NCI-H2227 (cell line): ENCODE results near the gene TARS3.
"Not testable (repeated sequence)": the region's sequence is repeated elsewhere in the genome, so short reads cannot be mapped to it uniquely, and the experiment has no call there.

ENCODE experiments used
- DNase-seq: peaks from one replicate; lab custom pipeline; 2025; ENCODE audit not compliant: unreplicated experiment; lab: John Stamatoyannopoulos, UW

Gene TARS3

DNA sequence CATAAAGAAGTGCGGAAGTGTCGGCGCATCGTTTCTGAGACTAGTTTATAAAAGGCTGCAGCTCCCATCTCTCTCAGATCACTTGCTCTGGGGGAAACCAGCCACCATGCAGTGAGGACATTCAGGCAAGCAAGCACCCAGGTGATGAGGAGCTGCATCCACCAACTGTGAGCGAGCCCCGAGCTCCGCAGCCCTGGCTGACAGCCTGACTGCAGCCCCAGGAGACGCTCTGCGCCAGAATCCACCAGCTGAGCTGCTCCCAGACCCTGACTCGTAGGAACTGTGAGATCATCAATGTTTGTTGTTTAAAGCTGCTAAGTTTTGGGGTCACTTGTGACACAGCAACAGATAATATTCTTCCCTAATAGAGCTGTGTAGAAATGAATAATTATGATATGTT is 67.1 kb downstream of the TARS3 start:
- no peak for DNase-seq

DNA sequence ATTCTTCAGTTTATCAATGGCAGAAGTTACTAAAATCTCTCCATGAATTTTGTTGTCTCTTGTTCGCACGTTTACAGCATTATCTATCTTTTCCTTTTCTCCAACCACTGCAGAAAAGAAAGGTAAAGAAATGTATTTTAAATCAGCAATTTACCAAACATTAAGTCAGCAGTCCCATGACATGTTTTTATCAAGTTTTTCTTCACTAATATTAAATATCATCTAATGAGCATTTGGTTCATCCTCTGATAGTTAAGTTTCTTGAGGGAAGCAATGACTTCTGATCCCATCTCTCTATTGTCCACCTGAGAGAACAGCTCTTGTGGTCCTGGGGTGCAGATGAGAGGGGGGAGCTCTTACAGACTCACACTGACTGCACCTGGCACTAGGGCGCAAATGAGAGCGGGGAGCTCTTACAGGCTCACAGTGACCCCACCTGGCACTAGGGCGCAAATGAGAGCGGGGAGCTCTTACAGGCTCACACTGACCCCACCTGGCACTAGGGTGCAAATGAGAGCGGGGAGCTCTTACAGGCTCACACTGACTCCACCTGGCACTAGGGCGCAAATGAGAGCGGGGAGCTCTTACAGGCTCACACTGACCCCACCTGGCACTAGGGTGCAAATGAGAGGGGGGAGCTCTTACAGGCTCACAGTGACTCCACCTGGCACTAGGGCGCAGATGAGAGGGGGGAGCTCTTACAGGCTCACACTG is 69.5 kb downstream of the TARS3 start:
- not testable (repeated sequence) for DNase-seq

DNA sequence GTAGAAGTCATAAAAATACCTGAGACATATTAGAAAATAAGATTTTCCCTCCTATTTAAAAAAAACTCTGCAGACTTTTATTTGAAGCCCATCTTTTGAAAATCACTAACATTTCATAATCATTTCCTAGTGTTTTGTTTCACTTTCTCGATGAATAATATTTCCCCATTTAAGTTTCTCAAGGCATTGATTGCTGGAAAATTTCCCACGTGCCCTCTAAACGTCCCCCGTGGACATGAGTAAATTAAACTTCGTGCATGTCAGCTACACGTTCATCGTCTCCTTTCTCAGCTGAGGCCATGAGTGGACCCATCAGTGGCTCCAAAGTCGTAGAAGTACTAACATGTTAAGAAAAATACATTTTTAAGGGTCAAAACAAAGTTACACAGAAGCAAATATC is 70.1 kb downstream of the TARS3 start:
- no peak for DNase-seq

DNA sequence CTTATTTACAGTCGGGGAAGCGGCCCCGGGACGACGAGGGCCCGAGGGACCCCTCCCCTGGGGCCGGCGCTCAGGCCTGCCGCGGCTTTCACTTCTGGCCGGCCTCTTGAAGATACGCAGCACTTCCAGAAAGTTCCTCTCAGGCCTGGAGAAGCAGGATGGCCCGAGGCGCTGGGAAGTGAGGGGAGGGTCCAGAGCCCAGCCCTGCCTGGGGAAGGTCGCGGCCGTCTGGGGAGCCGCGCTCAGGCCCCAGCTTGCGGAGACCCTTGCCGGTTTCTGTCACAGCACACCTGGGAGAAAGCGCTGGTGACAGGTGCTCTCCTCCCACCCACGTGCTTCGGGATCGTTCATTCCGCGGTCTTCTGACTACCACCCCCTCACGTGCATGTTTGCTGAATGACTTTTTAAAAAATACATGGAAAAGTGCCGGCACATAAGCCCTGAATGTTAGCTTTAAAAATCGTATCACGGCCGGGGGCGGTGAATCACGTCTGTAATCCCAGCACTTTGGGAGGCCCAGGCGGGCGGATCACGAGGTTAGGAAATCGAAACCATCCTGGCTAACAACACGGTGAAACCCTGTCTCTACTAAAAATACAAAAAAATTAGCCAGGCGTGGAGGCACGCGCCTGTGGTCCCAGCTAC is 71.4 kb downstream of the TARS3 start:
- no peak for DNase-seq

DNA sequence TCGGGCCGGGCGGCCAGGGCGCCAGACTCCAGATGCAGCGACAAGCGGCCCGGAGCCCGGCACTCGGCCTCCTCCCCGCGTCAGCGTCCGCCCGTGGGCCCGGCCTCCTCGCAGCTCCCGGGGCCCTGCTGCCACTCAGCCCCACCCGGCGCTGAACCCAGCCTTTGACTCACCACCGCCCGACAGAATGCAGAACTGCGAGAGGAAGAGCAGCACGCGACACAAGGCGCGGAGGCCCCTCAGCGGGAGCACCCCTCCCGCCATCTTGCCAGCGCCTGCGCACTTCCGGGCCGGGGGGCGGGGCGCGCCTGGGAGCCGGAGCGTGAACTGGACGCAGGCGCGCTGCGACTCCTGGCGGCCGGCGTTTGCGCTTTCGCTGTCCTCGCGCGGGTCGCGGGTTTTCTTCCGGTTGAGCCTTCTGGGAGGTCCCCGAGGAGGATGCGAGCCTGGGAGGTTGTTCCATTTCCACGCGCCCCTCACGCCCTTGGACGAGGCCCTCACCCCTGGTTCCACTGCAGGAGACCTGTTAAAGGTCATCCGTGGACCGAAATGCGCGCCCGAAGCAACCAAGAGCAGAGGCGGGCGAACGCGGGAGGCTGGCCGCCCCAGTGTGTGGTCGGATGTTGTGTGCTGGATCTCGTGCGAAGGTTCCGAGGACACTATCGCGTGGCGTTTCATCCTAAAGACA is 72.0 kb downstream of the TARS3 start, which contains the start of gene TM2D3:
Gene TM2D3, minus strand, starts transcription at position 284 of the 688 bp plus-strand sequence. Its CDS starts 20 bp downstream, at position 264.
- peak; percentile 93 for DNase-seq

DNA sequence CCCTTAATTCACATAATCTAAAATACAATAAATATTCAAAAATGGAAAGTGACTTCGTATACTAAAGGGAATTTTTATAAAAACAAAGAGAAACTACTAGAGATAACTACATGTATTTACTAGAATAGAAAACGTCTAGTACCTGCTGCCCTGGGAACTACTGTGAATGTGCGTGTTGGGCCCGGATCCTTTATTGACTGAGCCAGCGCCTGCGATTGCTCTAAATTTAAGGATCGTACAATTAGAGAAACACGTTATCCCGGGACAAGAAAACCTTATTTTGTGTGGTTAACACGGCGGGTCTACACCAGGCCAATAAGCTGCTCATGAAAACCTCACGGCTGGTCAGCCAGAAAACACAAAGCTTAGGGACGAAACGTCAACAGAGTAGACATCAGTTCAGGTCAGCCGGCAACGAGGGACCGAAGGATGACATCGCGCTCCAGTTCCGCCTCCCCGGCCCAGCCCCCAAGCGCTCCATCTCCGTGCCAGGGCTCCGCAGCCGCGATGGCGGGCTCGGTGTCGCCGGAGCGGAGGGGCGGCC is 72.6 kb downstream of the TARS3 start:
- peak; percentile 41 for DNase-seq

DNA sequence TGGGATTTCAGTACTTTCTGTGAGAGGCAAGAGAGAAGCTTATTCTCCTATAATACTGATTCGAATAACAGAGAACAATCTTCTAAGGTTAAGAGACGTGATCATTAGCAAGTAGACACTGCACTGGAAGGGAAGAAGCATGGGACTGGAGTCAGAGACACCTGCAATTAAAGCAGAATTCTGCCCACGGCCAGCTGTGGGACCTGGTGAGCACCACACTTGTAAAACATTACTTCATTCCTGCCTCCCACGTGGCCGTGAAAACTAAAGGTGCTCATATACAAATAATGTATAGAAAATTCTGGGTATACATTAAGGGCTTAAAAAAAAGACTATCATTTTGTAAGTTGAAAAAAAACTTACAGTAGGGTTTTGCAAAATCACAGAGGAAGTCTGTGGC is 74.1 kb downstream of the TARS3 start:
- DNase-seq = no peak

DNA sequence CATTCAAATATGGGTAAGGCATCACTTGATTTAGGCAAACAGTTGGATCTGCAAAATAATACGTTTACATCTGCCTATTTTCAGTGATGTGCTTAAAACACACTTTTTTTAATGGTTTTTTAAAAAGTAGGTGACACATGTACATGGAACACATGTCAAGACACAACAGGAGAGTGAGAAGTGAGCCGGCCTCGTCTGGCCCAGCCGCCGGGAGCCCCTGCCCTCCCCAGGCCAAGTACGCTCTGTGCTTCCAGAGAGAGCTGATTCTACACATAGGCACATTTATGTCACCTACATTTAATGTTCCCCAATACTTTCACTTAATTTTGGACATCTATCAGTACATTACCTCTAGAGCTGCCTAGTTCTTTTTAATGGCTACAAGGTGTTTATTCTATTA is 75.9 kb downstream of the TARS3 start:
- no peak for DNase-seq

DNA sequence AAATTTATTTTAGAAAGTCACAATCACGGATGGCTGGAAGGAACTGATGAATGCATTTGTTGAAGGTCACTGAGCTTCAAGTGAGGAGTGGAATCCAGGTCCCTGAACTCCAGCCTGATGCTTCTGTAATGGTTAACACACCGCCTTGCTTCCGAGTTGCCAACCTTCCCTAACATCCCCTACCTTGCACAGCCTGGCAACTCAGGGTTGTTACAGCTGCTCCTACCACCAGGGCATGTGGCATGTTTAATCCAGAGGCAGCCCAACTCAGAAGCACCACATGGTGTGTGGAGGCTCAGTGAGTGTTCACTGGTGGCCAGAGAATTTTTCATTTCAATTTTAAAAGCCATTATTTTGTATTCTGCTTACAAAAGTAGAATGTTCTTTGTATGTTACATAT is 77.0 kb downstream of the TARS3 start:
- DNase-seq = no peak

DNA sequence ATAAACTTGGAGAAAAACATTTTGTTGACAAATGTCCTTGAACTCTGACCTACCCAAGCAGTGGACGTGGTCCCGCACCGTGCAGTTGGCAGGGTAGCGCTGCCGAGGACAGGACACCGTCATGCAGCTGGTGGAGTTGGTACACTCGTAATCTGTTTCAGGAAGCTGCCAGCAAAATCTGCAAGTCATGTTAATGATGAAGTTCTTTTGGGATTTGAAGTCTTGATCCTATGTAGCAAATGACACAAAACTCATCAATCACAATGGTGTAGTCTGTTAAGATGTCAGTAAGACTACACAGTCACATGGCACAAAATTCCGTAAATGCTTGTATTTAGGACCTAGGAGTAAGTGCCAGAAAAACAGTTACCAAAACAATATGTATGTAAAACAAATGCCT is 77.6 kb downstream of the TARS3 start:
- no peak for DNase-seq

DNA sequence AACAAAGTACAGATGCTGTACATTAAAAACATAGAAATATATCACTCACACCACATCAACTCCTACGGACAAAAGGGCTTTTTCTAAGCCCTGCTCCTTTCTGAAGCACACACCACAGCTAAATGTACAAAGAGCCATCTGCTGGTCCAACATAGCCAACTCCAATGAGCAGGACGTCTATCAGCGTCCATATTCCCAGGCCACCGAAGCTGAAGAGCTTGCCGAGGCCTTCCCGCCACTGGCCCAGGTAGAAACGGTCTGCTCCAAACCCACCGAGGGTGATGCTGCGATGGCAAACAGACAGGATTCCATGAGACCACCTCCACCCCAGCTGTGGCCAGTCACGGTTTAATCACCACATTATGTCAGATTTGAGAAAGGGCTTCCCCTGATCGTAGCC is 81.9 kb downstream of the TARS3 start:
- DNase-seq = no peak

DNA sequence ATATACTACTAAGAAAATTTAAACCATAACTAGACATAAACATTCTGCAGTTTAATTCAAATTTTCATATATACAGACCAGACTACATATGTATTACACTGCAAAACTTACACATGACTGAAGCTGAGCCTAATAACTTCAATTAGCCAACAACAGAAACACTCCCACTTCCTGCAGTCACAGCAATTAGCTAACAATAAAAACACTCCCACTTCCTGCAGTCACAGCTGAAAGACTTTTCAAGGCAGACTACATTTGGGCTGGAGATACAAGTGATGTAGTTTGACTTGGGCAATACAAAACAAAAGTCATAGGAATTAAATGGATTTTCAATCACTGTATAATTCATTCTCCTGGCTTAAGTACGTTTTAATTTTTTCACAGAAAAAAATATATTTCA is 82.4 kb downstream of the TARS3 start:
- no peak for DNase-seq

DNA sequence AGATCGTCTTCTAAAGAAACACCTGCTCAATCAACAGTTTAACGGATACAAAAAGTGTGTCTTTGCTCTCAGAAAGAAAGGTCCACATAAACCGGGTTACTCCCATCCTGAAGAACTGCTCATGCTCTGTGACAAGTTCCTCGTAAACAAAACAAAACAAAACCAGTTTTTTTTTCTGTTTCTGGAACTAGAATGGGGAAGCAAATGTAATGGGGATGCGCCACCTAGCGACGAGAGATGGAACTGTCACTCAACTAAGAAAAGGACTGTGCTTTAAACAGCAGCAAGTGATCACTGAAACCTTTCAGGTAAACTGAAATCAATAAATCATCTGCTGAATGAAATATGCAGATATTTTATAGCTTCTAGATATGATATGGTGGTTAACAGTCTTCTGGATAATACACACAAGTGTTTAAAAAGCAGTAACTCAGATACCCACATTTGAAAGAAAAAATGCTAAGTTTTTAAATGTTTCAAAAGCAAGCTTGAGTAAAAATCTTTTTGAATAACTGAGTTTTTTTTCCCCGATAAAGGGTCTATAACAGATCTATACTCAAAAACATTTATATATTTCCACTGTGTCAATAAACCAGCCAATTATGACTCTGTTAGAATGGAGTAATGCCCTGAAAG is 83.0 kb downstream of the TARS3 start:
- peak; percentile 69 for DNase-seq

DNA sequence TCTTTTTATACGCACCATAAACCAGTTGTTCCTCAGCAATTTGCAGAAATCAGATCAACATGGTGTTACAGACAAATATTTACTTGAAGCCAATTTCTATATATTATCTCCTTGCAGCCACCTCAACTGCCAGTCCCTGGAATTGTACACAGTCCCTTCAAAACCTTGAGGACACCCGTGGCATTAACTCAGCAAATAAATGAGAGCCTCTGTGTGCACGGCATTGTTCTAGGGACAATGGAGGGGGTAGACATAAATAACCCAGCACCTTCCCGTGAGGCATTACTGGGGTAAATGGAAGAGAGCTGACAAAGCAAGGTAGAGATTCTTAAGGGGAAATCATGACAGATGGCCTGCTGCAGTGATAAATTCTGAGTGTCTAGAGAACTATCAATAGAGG is 84.6 kb downstream of the TARS3 start:
- no peak for DNase-seq

DNA sequence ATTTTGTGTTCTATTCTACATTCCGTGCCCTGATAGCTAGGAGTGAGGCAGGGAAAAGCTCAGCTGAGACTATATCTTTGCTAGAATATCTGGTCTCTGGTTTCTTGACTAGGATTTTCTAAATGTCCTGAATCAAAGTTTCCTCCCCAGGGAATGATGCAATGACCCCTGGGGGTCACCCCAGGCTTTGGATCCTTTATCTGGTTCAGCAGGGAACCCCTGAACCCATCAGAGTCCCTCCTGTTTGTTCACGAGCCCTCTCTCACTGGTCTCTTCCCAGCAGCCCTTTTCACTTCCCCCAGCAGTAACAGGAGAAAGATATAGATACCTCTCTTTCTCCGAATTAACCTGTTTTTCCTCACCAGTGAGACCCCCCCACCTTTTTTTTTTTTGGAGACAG is 86.4 kb downstream of the TARS3 start:
- DNase-seq = no peak

DNA sequence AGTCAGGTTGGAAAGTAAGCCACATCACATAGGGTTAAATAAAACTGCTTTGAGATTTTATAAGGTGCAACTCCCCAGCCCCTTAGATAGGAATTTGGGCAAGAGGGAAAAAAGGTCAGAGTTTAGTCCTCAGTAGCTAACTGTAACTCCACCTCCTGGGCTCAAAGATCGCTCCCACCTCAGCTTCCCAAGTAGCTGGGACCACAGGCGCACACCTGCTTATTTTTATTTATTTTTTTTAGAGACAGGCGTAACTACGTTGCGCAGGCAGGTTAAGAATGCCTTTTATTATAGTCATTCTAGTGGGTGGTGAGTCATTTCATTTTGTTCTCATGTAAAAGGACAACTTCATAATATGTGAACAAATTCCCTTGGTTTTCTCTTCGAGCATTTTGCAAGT is 86.8 kb downstream of the TARS3 start:
- DNase-seq = no peak

DNA sequence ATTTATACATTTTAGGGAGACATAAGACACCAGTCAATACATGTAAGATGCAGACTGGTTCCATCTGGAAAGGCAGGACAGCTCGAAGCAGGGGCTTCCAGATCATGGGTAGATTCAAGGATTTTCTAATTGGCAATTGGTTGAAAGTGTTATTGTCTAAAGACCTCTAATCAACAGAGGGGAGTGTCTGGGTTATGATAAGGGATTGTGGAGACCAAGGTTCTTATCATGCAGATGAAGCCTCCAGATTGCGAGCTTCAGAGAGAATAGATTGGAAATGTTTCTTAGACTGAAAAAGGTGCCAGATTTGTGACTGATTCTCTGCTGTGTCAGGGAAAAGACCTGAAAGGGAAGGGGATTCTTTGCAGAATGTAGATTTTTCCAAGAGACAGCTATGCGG is 87.2 kb downstream of the TARS3 start:
- no peak for DNase-seq

DNA sequence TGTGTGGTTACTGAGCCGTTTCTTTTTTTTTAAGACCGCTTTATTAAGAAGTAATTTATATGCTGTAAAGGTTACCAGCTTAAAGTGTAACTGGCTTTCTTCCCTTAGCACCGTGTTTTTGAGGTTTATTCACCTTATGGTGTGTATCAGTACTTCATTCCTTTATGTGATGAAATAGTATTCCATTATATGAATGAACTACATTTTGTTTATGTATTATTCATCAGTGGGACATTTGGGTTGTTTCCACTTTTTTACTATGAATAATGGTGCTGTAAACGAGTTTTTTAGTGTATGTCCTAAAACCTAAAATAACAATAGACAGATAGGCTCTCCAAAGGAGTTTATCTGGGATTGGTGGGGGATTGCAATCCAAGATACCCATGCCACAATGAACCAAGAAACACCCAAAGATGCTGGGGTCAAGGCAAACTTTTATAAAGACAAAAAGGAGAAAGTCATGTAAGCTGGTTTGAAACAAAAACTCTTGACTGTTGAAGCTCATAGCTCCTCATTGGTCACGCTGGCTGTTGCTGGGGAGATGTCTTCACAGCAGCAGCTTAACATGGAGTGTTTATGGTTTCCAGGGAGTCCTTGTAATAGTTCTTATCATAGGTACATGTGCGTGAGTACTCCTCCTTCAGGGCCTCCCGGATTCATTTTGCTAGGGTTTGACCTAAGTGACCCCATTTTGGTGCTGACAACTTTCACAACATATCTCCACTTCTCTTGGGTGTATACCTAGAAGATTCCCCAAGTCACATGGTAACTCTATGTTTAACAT is 88.1 kb downstream of the TARS3 start:
- DNase-seq = no peak

DNA sequence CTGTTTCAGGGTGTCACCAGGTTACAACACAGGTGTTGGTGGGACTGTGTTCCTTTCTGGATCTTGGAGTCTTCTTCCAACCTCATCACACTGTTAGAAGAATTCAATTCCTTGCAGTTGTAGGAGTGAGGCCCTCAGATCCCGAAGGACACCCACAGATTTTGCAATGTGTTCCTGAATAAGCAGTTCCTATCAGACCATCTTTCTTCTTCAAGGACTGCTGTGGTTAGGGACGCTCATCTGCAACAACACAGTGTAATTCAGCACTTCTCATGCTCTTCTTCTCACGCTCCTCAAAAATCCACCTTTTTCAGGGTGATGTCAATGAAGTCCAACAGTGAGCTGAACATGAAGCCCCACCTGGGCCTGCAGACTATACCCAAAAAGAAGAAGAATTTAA is 90.9 kb downstream of the TARS3 start:
- no peak for DNase-seq

DNA sequence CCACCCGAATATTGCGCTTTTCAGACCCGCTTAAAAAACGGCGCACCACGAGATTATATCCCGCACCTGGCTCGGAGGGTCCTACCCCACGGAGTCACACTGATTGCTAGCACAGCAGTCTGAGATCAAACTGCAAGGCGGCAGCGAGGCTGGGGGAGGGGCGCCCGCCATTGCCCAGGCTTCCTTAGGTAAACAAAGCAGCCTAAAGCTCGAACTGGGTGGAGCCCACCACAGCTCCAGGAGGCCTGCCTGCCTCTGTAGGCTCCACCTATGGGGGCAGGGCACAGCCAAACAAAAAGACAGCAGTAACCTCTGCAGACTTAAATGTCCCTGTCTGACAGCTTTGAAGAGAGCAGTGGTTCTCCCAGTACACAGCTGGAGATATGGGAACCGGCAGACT is 97.5 kb downstream of the TARS3 start:
- not testable (repeated sequence) for DNase-seq

DNA sequence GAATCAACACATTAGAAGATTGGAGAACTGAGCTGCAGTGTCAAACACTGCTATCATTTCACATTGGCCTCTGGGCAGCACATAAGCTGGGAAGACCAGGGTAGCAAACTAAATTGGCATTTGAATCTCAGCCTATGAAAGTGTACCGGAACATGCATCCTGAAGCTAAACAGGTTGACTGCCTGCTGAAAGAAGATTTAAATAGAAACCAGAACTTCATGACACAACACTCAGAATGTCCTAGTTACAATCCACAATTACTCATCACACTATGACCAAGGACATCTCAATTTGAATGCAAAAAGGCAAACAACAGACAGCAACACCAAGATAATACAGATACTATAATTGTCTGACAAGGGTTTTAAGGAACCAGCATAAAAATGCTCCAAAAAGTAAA is 98.3 kb downstream of the TARS3 start:
- DNase-seq = no peak
